OCI-LY7 (cell line): ENCODE data around the gene FRMD6.

ENCODE experiments used
- CTCF ChIP-seq: fragments of 200-600 bp; sonication (generic); conservative IDR thresholded peaks from 2 replicates; pipeline ENCODE4 v1.5.1; 2014; ENCODE audit warnings: mild to moderate bottlenecking, antibody characterized with exemption, low read length, moderate library complexity, mixed read lengths
- EZH2phosphoT487 ChIP-seq: fragments of 200-600 bp; sonication (generic); IDR thresholded peaks from 2 replicates; pipeline ENCODE4 v1.6.1; 2018; ENCODE audit warnings: low read depth, borderline replicate concordance, mild to moderate bottlenecking, mixed run types, antibody characterized with exemption, low read length, moderate library complexity, mixed read lengths

- no peak for TF ChIP-seq CTCF
- TF ChIP-seq EZH2phosphoT487 = no peak
These were observed 64.9 kb downstream of the FRMD6 start for GRCh38 chr14:51716610-51717009.
